PC-3 (cell line): ENCODE results near the gene APLNR. TPM values are rescaled to one million over a fixed set of nuclear protein-coding genes. Genes with fewer than 3 reads are reported as not detected.

Experiments
- ATAC-seq: fragments of 200-7000 bp; cut with Tn5 transposase; 2 replicates; pipeline ENCODE4 v1.9.1; 2020; ENCODE audit warnings: mild to moderate bottlenecking, moderate library complexity
- BruUV-seq: library from RNA; stranded (reverse); fragments of 400-500 nt; replicated peaks from 2 replicates; lab custom pipeline; 2021; lab: Mats Ljungman, UMichigan
- CTCF ChIA-PET: fragments of 300-600 bp; sonication (Branson Sonifier 250); formaldehyde crosslinking; loops from one replicate; lab custom pipeline; 2022; ENCODE audit warnings: antibody characterized with exemption; lab: Charles Lee
- POLR2A ChIA-PET: fragments of 300-600 bp; sonication (Branson Sonifier 250); formaldehyde crosslinking; loops from one replicate; lab custom pipeline; 2022; ENCODE audit warnings: antibody characterized with exemption; ENCODE audit not compliant: unreplicated experiment; lab: Charles Lee
- DNase-seq: peaks from one replicate; pipeline ENCODE4 v3.0.0-alpha.2; 2015
- H2AFZ ChIP-seq: fragments of 300-600 bp; sonication (generic); 2 replicates; pipeline ENCODE4 v1.6.0; 2016; ENCODE audit warnings: antibody characterized with exemption, low read length
- H3F3A ChIP-seq: fragments of 300-600 bp; sonication (generic); one replicate; pipeline ENCODE4 v1.6.0; 2017; ENCODE audit warnings: antibody characterized with exemption, low read length, control low read depth, mild to moderate bottlenecking; ENCODE audit not compliant: unreplicated experiment
- H3K27ac ChIP-seq: fragments of 300-600 bp; sonication (generic); 2 replicates; pipeline ENCODE4 v1.5.1; 2016; ENCODE audit warnings: mild to moderate bottlenecking, low read length
- H3K27me3 ChIP-seq: fragments of 300-600 bp; sonication (generic); 2 replicates; pipeline ENCODE4 v1.6.1; 2016; ENCODE audit warnings: low read length, mixed read lengths
- H3K36me3 ChIP-seq: fragments of 300-600 bp; sonication (generic); 2 replicates; pipeline ENCODE4 v1.6.1; 2016; ENCODE audit warnings: low read depth, mixed run types, low read length, mixed read lengths
- H3K4me1 ChIP-seq: fragments of 300-600 bp; sonication (generic); 2 replicates; pipeline ENCODE4 v1.5.1; 2016; ENCODE audit warnings: low read length; ENCODE audit not compliant: insufficient read depth
- H3K4me2 ChIP-seq: fragments of 300-600 bp; sonication (generic); 2 replicates; pipeline ENCODE4 v1.6.0; 2016; ENCODE audit warnings: low read length
- H3K4me3 ChIP-seq: fragments of 300-600 bp; sonication (generic); 2 replicates; pipeline ENCODE4 v1.5.1; 2016; ENCODE audit warnings: mild to moderate bottlenecking, low read length, mixed read lengths
- H3K79me2 ChIP-seq: fragments of 300-600 bp; sonication (generic); 2 replicates; pipeline ENCODE4 v1.6.1; 2017; ENCODE audit warnings: low read length, mixed read lengths
- H3K9ac ChIP-seq: fragments of 300-600 bp; sonication (generic); 2 replicates; pipeline ENCODE4 v1.6.0; 2016; ENCODE audit warnings: mild to moderate bottlenecking, low read length
- H3K9me2 ChIP-seq: fragments of 300-600 bp; sonication (generic); replicated peaks from 2 replicates; pipeline ENCODE4 v1.6.1; 2016; ENCODE audit warnings: mixed run types, low read length, mixed read lengths
- H3K9me3 ChIP-seq: fragments of 300-600 bp; sonication (generic); 2 replicates; pipeline ENCODE4 v1.6.1; 2016; ENCODE audit warnings: low read length, mixed read lengths
- H4K20me1 ChIP-seq: fragments of 300-600 bp; sonication (generic); 2 replicates; pipeline ENCODE4 v1.6.1; 2016; ENCODE audit warnings: low read length, mixed read lengths
- CTCF ChIP-seq: fragments of 300-600 bp; sonication (generic); conservative IDR thresholded peaks from 2 replicates; pipeline ENCODE4 v1.5.1; 2017; ENCODE audit warnings: antibody characterized with exemption, low read depth, mild to moderate bottlenecking, low read length
- EZH2 ChIP-seq: fragments of 300-600 bp; sonication (generic); IDR thresholded peaks from one replicate; pipeline ENCODE4 v1.6.1; 2017; ENCODE audit warnings: antibody characterized with exemption, mild to moderate bottlenecking, low read length; ENCODE audit not compliant: unreplicated experiment
- EZH2phosphoT487 ChIP-seq: fragments of 300-600 bp; sonication (generic); IDR thresholded peaks from 2 replicates; pipeline ENCODE4 v1.6.1; 2018; ENCODE audit warnings: mild to moderate bottlenecking, antibody characterized with exemption, low read length, borderline replicate concordance
- intact Hi-C: fragments of 100-400 bp; cut with micrococcal nuclease; formaldehyde crosslinking; loops from 2 replicates; pipeline ENCODE4 v1.9.0; 2023
- total RNA-seq: library from RNA; depleted of rRNA; stranded (reverse); fragments of >200 nt; gene quantifications from 2 replicates; pipeline ENCODE4 v1.2.3, GENCODE V29; 2014

Gene APLNR
- total RNA-seq, 1 experiment from 2014 or later, result not detected

- Histone ChIP-seq H3K9ac (no peak overlapping the region), H3K27me3 (peaks cover 88% of the 10 kb centered on the region), H3K9me3 (no peaks in the 10 kb centered on the region), H2AFZ (no peak overlapping the region), H3F3A (no peaks in the 10 kb centered on the region), H3K9me2 (no peaks in the 10 kb centered on the region), H3K27ac (no peak overlapping the region), H3K4me3 (no peak overlapping the region), H3K79me2 (no peaks in the 10 kb centered on the region), H3K4me1 (no peaks in the 10 kb centered on the region), H3K4me2 (no peak overlapping the region), H4K20me1 (no peaks in the 10 kb centered on the region), H3K36me3 (no peaks in the 10 kb centered on the region)
- no TSS peak for BruUV-seq
- intact Hi-C loops, result no loop called here
- TF ChIP-seq EZH2phosphoT487, result no peak
- no peak for TF ChIP-seq EZH2
- TF ChIP-seq CTCF, result no peak
- DNase-seq (no peak), ATAC-seq (no peak)
- CTCF ChIA-PET, result no interaction called here
- POLR2A ChIA-PET, result no interaction called here
Observed at GRCh38 chr11:57203882-57204480, 33.1 kb downstream of the APLNR start.

DNA sequence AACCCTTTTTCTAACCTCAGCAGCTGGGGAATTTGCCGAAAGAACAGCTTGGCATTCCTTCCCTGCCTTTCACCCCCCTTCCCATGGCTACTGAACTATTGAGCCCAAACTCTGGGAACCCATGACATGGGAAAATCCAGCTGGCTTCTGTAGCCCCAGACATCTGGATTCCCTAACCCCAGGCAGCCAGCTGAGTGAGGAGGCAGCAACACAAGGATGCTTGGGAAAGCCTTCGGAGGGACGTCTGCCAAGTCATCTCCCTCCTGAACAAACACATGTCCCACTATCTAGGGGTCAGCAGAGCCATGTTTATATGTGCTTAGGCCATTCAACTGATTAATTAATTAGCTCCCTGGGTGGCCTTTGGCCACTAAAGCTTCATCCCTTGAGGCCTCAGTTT is 33.7 kb downstream of the APLNR start:
- no peaks in the 10 kb centered on the region for H4K20me1 ChIP-seq
- no peak overlapping the region for H3K4me2 ChIP-seq
- H3K9me2 ChIP-seq, result no peaks in the 10 kb centered on the region
- DNase-seq (no peak), ATAC-seq (no peak)
- no peaks in the 10 kb centered on the region for H3K36me3 ChIP-seq
- intact Hi-C loops, result no loop called here
- peaks cover 90% of the 10 kb centered on the region for H3K27me3 ChIP-seq
- ChIA-PET POLR2A (no interaction called here), CTCF (no interaction called here)
- no peaks in the 10 kb centered on the region for H3K9me3 ChIP-seq
- H2AFZ ChIP-seq, result no peak overlapping the region
- no peaks in the 10 kb centered on the region for H3K4me1 ChIP-seq
- no TSS peak for BruUV-seq
- H3K27ac ChIP-seq, result no peak overlapping the region
- no peaks in the 10 kb centered on the region for H3K79me2 ChIP-seq
- H3K9ac ChIP-seq, result no peak overlapping the region
- no peaks in the 10 kb centered on the region for H3F3A ChIP-seq
- H3K4me3 ChIP-seq, result no peak overlapping the region
- TF ChIP-seq CTCF (no peak), EZH2phosphoT487 (no peak), EZH2 (no peak)

DNA sequence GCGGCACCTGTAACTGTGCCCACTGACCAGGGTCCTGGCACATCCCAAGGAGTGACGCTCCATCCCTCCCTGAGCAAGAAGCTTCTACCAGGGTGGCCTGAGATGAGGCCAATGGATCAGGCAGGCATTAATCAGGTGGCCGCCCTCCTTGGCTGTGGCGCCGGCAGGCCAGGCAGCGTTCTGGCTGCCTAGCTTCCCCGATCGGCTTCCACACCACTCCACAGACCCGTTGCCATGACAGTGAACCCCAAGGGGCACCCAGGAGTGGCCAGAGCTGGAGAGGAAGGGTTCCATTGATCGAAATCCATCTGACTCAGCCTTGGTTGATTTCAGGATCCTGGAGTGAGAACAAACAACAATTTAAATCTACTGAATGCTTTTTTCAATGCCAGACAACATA is 34.8 kb downstream of the APLNR start:
- no peaks in the 10 kb centered on the region for H3K36me3 ChIP-seq
- no peak overlapping the region for H3K4me3 ChIP-seq
- no peak overlapping the region for H2AFZ ChIP-seq
- H4K20me1 ChIP-seq, result no peaks in the 10 kb centered on the region
- H3K27me3 ChIP-seq, result peaks cover 88% of the 10 kb centered on the region
- H3K79me2 ChIP-seq, result no peaks in the 10 kb centered on the region
- DNase-seq (no peak), ATAC-seq (no peak)
- H3K27ac ChIP-seq, result no peak overlapping the region
- ChIA-PET POLR2A (no interaction called here), CTCF (no interaction called here)
- intact Hi-C loops, result no loop called here
- H3K9me2 ChIP-seq, result no peaks in the 10 kb centered on the region
- no peak overlapping the region for H3K9ac ChIP-seq
- BruUV-seq, result no TSS peak
- H3K9me3 ChIP-seq, result no peaks in the 10 kb centered on the region
- TF ChIP-seq EZH2, result no peak
- TF ChIP-seq CTCF, result no peak
- TF ChIP-seq EZH2phosphoT487, result no peak
- H3F3A ChIP-seq, result no peaks in the 10 kb centered on the region
- no peaks in the 10 kb centered on the region for H3K4me1 ChIP-seq
- no peak overlapping the region for H3K4me2 ChIP-seq
